GM21390 (cell line): Measurements from ENCODE around the gene YEATS2.
"Not testable (repeated sequence)": the region's sequence is repeated elsewhere in the genome, so short reads cannot be mapped to it uniquely, and the experiment has no call there.

Experiments
- ATAC-seq: cut with Tn5 transposase; IDR thresholded peaks from one replicate; pipeline ENCODE4 v1.9.1; 2021; ENCODE audit not compliant: unreplicated experiment

Gene YEATS2

DNA sequence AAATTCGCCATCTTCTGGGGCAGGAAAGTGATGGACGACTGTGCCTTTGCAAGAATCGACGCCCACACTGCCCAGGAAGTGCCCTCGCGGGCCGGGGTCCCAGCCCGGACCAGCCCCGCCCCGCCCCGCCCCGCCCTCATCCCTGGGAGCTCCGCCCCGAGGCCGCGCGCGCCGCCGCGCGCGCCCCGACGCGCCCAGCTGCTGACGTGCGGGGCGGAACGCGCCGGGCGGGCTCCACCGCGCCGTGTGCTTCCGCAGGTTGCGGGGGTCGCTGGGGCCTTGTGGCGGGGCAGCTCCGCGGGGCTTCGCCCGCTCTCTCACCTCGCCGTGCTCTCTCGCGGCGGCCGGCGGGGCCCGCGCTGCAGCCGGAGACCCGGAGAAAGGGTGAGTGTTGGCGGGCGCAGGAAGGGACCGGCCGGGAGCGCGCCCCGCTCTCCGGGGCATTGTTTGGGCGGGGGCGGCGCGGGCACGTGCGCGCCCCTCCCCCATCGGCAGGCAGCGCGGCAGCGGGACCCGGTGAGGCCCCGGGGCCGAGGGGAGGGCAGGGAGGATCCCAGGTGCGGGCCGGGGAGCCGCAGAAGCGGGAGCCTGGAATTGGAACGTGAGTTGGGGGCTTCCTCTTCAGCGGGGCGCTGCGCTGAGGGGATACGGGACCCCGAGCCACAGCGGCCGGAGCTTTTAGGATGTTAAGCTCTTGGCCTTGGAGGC is at the start of gene YEATS2:
YEATS2 (plus strand) TSS at position 188 of the 708 bp plus-strand sequence. CDS start 17,366 bp downstream, outside the sequence.
- ATAC-seq = peak; percentile 77

DNA sequence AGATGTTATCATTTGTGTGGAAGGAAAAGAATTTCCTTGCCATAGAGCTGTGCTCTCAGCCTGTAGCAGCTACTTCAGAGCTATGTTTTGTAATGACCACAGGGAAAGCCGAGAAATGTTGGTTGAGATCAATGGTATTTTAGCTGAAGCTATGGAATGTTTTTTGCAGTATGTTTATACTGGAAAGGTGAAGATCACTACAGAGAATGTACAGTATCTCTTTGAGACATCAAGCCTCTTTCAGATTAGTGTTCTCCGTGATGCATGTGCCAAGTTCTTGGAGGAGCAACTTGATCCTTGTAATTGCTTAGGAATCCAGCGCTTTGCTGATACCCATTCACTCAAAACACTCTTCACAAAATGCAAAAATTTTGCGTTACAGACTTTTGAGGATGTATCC is 47.0 kb upstream of the YEATS2 start:
- no peak for ATAC-seq

DNA sequence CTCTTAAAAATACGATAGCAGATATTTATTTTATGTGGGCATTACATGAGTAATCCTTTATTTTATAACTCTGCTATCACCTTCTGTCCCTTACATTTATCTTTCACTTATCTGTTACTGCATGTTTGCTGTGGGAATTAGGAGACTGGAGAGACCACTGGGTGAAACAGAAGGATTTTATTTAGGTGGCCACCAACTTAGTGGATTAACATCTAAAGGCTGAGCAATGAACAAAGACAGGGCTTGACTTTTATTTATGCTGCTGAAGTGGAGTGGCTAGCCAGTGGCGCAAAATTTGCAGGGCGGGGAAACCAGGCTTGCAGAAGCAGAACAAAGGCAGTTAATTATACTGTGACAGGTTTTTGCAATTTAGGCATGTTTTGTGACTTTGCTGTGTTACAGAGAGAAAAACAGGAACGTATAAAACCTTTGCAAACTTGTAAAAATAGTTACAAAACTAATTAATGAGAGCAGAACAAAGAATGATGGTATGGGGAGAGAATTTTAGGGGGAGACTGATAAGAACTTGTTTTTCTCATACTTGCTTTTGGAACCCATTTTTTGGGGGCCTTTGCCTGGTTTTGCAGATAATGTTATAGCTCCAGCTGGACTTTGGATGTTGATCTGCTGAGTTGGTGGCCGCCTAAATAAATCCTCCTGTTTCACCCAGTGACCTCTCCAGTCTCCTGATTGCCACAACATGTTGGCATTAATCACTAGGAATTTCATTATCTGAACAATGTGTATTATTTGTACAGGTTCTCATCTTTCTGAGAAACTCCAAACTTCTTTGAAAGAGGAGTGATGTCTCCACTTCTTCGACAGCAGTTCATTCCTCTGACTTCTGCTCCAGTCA is 44.2 kb upstream of the YEATS2 start:
- no peak for ATAC-seq

DNA sequence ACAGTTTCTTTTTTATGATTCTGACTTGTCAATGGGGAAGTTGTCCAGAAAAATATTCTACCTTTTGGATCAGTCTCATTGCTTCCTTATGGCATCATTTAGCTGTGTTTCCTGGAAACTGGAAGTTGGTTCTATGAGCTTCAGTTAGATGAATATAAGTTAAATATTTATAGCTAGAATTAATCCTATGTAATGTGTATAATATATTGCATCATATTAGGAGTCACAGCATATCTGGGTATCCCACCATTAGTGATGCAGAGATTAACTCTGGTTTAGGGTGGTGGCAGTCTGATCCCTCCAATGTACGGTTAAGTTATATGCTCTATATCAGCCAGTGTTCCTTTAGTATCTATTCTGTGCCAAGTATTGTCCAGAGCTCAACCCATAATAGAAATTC is 42.9 kb upstream of the YEATS2 start:
- no peak for ATAC-seq

DNA sequence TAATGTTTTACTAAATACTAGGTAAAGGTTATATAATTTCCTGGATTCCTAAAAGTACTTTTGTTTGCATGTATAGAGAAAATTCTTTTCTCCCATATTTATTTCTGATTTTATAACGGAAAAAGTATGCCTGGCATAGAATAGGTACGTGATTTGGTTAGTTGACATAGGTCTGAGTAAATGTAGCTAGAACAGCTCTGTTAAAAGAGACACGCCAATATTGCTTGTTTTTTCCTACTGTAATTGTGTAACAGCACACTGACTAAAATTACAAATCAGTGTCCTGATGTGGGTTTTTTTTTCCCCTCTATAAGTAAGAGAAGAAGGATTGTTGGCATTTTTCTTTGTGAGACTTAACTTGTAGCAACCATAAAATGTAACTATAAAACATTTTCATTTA is 35.5 kb upstream of the YEATS2 start:
- no peak for ATAC-seq

DNA sequence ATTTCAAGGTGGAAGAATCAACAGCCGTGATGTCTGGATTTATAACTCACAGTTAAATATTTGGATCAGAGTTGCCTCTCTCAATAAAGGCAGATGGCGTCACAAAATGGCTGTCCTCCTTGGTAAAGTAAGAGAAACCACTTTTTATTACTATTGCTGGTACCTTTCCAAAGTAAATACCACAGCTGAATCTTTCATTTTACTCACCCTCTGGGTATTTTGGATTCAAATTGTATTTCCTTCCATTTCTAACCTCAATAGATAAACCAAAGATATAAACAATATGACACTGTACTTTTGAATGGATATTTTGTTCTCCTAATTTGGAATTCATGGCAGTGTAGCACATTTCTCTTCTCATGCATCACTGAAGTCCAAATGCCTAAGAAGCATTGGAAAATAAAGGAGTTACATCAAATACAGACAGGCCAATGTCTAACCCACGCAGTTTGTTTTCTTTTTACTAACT is 32.6 kb upstream of the YEATS2 start:
- no peak for ATAC-seq

DNA sequence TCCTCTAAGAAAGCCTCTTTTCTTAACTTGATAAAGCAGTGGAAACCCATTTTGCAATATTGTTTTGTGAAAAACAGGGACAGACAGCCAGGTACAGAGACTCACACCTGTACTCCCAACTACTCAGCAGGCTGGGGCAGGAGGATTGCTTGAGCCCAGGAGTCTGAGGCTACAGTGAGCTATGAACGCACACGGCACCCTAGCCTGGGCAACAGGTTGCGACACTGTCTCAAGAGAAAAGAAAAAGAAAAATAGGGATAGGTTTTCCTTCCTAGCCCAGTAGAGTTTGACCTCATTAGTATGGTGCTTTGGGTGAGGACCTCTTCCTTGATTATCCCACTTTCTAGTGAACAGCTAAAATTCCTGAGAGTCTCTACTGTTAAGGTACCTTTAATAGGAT is 17.5 kb upstream of the YEATS2 start:
- no peak for ATAC-seq

DNA sequence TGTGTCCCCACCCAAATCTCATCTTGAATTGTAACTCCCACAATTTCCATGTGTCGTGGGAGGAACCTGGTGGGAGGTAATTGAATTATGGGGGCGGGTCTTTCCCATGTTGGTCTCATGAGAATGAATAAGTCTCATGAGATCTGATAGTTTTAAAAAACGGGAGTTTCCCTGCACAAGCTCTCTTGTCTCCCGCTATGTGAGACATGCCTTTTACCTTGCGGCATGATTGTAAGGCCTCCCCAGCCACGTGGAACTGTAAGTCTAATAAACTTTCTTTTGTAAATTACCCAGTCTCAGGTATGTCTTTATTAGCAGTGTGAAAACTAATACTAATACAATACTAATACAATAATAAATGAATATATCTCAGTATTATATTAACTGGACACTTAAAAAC is 9.9 kb upstream of the YEATS2 start:
- ATAC-seq = no peak

DNA sequence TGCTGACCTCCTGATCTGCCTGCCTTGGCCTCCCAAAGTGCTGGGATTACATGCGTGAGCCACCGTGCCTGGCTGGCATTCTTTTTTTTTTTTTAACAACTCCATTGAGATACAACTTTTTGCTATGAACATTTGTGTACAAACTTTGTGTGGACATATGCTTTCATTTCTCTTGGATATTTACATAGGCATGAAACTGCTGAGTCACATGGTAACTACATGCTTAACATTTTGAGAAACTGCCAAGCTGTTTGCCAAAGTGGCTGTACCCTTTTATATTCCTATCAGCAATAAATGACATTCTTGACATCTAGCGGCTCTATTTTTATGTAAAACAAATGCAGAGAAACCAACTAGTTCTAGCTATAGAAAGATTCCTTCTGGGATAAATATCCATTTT is 8.7 kb upstream of the YEATS2 start:
- no peak for ATAC-seq

DNA sequence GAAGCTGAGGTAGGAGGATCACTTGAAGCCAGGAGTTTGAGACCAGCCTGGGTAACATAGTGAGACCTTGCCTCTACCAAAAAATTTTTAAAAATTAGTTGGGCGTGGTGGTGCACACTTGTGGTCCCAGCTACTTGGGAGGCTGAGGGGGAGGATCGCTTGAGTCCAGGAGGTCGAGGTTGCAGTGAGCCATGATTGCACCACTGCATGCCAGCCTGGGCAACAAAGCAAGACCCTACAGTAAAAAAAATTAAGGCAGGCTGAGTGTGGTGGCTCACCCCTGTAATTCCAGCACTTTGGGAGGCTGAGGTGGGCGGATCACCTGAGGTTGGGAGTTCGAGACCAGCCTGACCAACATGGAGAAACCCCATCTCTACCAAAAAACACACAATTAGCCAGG is 8.0 kb upstream of the YEATS2 start:
- not testable (repeated sequence) for ATAC-seq

DNA sequence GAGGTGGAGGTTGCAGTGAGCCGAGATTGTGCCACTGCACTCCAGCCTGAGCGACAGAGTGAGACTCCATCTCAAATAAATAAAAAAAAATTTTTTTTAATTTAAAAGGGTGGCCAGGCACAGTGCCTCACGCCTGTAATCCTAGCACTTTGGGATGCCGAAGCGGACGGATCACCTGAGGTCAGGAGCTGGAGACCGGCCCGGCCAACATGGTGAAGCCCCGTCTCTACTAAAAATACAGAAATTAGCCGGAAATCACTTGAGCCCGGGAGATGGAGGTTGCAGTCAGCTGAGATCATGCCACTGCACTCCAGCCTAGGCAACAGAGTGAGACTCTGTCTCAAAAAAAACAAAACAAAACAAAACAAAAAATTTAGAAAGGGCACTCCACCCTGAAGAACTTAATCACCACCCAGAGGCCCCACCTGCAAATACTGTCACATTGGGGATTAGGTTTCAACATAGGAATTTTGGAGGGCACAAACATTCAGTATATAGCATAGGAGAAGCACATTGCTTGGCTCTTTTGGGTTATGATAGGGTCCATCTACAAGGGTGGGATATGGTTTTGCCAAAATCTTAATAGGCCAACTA is 7.1 kb upstream of the YEATS2 start:
- no peak for ATAC-seq

DNA sequence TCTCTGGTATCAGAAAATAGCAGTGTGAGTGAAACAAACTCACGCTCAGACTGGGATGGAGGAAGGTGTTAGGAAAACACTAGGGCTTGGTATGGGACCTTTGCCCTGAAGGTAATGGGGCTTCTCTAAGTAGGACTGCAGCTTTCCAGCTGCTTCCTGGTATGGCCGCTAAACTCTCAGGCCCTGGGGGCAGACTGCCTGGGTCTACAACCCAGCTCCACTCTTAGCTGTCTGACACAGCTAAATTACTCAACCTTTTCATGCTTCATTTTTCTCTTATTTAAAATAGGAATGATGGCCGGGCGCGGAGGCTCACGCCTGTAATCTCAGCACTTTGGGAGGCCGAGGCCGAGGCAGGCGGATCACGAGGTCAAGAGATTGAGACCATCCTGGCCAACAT is 5.2 kb upstream of the YEATS2 start:
- no peak for ATAC-seq

DNA sequence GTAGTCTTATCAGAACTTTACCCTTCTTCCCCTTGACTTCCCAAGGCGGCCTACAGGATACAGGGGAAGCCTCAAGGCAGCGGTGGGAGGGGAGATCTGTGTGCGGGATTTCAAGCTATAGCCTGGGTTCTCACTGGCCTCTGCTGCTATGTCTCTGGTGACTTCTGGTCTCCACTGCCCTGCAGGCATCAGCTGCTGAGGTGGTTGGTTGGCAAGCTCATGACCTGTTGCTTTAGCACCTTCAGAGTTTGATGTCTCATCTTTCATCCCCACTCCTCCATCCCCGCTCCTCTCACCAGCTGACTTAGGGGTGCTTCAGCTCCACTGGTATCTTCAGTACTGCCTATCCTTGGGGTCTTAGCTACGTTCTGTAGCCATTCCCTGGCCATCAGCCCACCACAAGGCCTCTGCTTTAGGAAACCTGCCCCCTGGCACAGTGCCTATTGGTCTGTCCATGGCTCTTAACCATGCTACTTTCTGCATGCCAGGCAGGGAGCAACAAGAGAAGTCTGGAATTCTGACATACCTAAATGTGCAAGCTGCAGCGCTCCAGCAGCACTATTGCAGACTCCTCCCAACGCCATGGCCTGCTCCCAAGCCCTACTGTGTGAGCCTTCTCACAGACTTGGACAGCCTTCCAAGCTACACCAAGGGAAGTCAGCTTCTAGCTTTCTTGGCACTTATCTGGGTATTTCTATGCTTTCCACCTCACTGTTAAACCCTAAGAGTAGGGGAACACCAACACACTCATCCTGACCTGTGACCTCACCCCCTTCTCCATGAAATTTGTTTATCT is 1.8 kb upstream of the YEATS2 start:
- ATAC-seq = no peak

DNA sequence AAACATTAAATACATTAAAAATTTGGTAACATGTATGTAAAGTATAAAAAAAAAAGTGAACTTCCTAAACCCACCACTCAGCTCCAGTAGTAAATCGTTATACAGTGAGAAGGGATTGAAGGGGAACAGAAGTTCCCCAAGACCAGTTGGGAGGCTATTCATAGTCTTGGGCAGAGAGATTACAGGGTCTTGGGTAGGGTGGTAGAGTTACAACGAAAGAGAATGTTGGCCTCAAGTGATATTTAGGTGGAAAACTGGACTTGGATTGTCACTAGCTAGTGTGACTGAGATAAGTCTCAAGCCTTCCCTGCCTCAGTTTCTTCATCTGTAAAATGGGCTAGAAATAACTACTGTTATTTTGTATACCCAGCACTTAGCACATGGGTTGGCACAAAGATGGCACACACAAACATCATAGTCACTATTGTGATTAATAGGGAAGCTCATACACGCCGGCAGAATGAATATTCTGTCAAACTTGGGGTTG is 431 bp upstream of the YEATS2 start:
- ATAC-seq = no peak

DNA sequence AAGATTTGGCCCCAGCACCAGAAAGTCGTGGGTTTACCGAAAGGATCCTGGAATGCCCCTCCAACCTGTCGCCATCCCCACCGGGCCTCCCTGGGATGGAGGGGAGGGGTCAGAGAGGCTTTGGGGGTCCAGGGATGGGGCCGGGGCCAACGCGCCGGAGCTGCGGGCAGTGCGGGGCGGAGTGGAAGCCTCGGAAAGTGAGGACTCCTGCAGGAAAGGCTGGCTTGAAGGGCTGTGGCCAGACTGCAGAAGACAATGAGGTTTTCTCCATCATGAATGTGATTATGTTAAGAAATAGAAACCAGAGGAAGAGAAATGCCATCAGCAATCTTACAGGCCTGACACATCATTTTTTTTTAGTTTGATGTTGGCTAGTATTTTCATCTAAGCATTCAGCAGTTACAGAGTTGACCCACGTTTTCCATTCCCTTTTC is 738 bp downstream of the YEATS2 start:
- peak; percentile 13 for ATAC-seq

DNA sequence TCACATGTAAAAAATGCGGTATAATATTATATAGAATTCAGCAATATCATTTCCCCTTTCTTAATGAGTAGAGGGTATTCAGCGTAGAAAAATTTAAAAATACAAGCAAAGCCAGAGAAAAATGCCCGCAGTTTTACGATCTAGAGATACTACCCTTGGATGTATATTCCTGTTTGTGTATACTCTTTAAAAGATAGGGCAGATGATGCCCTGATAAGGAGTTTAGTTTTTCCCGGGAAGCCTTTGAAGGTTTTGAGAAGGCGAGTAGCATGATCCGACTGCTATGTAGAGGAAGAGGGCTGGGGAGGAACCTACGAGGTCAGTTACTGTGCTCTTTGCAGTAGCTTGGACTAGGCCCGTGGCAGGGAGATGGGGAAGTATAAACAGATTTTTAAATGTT is 1.2 kb downstream of the YEATS2 start:
- no peak for ATAC-seq

DNA sequence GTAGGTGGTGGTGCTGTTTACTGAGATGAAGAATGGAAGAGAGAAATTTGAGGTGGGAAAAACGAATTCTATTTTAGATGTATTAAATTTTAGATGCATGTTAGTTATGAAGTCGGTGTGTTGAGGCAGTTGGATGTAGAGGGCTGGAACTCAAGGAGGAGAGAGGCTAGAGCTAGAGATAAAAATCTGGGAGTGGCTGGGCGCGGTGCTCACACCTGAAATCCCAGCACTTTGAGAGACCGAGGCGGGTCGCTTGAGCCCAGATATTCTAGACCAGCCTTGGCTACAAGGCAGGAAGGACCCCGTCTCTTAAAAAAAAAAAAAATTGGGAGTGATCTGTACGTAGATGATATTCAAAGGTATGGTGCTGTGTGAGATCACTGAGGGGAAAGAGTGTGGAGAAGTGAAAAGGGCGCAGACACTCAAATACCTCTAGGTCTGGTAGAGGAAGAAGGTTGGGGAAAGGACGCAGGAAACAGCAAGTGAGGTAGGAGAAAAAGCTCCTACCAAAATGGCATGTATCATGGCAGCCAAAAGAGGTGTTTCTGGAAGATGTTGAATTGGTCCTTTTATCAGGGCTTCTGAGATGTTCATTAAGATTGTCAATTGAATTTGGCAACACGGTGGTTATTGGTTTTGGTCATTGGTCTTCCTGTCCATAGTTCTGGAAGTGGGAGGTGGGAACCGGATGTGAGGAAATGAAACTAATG is 1.8 kb downstream of the YEATS2 start:
- no peak for ATAC-seq

DNA sequence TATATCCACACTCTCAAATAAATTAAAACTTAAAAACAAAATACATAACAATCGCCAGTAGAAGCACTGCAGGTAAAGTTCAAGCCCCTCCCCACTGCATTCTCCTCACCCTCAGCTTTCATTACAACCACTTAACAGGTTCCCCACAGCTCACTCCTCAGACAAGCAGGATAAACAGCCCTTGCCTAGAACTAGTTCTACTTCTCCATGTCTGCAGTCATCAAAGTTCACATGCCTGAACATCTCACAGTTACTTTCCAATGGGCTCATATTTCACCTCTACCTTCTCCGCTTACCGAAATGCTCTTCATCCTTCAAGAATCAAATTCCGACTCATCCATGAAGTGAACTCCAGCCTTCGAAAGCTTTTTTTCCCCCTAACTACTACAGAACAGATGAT is 4.1 kb downstream of the YEATS2 start:
- ATAC-seq = no peak

DNA sequence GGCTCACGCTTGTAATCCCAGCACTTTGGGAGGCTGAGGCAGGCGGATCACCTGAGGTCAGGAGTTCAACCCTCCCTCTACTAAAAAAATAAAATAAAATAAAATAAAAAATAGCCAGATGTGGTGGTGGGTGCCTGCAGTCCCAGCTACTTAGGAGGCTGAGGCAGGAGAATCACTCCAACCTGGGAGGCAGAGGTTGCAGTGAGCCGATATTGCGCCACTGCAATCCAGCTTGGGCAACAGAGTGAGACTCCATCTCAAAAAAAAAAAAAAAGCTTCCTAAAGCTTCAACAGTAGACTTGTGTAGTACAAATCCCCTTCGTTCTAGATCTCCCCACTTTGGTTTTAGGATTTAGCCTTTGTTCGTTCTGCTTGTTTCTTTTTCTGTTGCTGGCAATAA is 6.3 kb downstream of the YEATS2 start:
- not testable (repeated sequence) for ATAC-seq

DNA sequence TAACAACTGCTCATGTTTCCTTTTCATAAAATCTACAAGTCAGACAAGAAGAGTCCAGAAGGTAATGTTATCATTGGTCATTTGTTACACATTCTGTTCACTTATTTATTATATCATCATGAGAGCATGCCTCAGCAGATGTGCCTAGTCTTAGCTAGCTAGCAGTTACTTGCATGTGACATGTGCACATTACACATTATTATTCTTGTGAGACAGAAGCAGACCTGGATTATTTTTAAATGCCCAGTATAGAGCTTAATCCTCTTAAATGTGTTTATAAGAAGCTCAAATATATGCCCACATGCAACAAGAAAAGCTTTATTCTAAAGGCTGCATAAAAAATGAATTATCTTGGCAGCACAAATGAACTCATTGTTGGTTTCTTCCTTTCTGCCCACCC is 12.6 kb downstream of the YEATS2 start:
- ATAC-seq = no peak
